Measurements from ENCODE around the gene ZNF202.

DNA sequence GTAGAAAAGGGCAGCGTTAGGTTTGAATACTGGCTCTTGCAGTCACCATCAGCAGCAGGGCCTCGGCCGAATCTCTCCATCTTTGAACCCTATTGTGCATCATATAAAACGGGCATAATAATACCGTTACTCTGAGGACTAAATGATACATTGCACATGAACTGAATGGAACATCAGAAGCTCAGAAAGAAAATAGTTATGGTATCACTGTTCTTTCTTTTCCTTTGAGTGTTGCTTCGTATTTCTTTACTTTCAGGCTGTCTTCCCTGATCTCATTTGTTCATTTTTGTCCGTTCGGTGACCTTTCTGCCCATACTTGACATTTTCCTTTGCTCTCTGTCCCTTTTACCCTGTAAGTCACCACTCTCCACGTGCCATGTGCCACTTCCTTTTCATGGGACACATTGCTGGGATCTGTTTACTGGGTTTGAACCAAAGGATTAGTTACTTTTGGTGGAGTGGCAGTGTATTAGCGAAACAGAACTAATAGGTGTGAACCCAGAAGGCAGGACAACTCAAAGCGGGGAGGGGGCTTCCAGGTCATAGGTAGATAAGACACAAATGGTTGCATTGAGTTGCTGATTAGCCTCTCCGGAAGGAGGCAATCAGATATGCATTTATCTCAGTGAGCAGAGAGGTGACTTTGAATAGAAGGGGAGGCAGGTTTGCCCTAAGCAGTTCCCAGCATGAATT lies 717 bp upstream of the ZNF202 start:
- TF ChIP-seq, protein P1, sequence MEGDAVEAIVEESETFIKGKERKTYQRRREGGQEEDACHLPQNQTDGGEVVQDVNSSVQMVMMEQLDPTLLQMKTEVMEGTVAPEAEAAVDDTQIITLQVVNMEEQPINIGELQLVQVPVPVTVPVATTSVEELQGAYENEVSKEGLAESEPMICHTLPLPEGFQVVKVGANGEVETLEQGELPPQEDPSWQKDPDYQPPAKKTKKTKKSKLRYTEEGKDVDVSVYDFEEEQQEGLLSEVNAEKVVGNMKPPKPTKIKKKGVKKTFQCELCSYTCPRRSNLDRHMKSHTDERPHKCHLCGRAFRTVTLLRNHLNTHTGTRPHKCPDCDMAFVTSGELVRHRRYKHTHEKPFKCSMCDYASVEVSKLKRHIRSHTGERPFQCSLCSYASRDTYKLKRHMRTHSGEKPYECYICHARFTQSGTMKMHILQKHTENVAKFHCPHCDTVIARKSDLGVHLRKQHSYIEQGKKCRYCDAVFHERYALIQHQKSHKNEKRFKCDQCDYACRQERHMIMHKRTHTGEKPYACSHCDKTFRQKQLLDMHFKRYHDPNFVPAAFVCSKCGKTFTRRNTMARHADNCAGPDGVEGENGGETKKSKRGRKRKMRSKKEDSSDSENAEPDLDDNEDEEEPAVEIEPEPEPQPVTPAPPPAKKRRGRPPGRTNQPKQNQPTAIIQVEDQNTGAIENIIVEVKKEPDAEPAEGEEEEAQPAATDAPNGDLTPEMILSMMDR (conservative IDR thresholded peaks at IDR 0.05; ENCODE audit: low read length) = no peak
- TF ChIP-seq EZH2phosphoT487 (IDR thresholded peaks at IDR 0.05; ENCODE audit: borderline replicate concordance) = no peak
